GM21717 (cell line): ENCODE measurements around the gene SULF2.

ENCODE experiments used
- ATAC-seq: cut with Tn5 transposase; IDR thresholded peaks from one replicate; pipeline ENCODE4 v1.9.1; 2021; ENCODE audit warnings: mild to moderate bottlenecking, moderate library complexity; ENCODE audit not compliant: unreplicated experiment

Gene SULF2

DNA sequence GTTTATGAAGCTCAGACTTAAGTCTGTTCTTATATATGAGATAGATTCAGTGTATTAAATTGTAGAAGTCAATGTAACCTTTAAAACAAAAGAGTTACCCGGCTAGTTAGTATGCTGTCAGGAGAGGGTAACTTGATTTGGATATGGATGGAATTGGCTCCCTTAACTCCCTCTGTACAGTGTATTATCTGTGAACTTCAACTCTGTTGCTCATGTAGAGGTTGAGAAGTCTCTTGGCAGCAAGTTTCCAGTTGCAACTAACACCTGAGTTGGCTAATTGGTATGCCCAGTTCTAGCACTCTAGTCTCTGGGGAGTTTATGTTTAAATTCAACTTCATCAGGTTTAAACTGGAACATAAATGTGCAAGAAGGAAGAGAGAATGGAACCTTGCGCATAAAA lies 172.6 kb downstream of the SULF2 start:
- no peak for ATAC-seq

DNA sequence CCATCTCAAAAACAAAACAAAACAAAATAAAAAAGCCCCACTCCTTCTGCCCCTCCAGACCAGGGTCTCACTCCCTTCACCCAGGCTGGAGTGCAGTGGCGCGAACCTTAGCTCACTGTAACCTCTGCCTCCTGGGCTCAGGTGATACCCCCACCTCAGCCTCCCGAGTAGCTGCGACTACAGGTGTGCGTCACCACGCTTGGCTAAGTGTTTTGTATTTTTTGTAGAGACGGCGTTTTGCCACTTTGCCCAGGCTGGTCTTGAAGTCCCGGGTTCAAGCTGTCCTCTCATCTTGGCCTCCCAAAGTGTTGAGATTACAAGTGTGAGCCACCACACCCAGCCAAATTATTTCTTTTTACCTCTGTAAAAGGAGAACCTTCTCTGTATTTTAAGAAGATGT lies 173.5 kb downstream of the SULF2 start:
- ATAC-seq: no peak

DNA sequence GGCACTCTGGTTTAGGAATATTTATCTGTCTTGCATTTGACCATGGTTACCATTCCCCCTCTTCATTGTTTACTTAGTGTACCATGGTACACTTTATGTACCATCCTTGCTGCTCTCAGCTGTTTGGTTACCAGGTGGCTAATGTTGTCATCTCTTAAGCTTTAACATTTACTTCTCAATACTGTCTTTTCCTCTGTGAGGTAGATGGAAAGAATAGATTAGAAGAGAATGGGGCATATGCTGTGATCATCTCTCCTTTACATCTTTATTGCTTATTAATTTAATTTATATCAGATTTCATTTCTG lies 174.4 kb downstream of the SULF2 start:
- no peak for ATAC-seq

DNA sequence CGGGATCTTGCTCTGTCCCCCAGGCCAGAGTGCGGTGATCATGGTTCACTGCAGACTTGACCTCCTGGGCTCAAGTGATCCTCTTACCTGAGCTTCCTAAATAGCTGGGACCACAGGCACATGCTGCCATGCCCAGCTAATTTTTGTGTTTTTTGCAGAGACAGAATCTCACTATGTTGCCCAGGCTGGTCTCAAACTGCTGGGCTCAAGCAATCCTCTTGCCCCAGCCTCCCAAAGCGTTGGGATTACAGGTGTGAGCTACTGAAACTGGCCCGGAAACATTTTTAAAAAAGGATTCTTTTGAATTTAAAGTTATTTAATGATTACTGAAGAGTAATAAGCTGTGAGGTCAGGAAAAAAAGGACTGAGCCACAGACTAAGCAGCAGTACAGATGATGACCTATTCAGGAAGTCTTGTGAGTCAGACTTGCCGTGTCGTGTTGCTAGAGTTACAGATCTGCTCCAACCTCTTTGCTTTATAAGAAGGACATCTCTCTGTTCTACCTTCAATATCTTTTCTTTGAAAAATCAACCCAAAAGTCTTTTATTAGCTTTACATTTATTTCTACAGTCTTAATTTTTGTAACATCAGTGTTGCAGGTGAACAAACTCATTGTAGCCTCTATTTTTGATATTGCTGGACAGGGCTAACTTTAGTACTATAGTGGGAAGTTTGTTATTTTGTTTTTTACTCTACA lies 174.9 kb downstream of the SULF2 start:
- peak; percentile 70 for ATAC-seq

DNA sequence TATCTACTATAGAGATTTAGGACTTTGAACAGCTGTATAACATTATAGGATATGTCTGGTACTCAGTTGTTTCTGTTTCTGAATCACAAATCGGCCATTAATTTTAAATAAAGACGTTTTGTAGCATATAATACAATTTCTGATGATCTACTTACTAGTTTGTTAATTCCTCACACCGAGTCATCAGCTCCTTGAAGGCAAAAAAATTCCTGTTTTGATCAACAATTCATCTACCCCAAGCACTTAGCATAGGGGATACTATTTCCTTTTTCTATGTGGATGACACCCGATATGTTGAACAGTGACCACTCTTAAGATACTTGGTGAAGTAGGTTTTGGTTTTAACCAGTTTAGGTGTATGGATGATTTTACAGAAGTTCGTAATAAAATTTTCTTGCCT lies 176.3 kb downstream of the SULF2 start:
- no peak for ATAC-seq
